Neural progenitor cell (in vitro differentiated cells): Measurements from ENCODE around the gene HEMK1.

Source experiments
- EZH2 ChIP-seq: fragments of 200-600 bp; sonication (generic); IDR thresholded peaks from 2 replicates; pipeline ENCODE4 v1.6.1; 2017; ENCODE audit warnings: antibody characterized with exemption, mild to moderate bottlenecking, moderate library complexity
- EZH2phosphoT487 ChIP-seq: fragments of 200-600 bp; sonication (generic); IDR thresholded peaks from 2 replicates; pipeline ENCODE4 v1.6.1; 2017; ENCODE audit warnings: antibody characterized with exemption
- TF ChIP-seq, protein P1 (sequence below): fragments of 200-600 bp; sonication (generic); IDR thresholded peaks from 2 replicates; pipeline ENCODE4 v1.5.1; 2017; ENCODE audit warnings: antibody characterized with exemption, mild to moderate bottlenecking

DNA sequence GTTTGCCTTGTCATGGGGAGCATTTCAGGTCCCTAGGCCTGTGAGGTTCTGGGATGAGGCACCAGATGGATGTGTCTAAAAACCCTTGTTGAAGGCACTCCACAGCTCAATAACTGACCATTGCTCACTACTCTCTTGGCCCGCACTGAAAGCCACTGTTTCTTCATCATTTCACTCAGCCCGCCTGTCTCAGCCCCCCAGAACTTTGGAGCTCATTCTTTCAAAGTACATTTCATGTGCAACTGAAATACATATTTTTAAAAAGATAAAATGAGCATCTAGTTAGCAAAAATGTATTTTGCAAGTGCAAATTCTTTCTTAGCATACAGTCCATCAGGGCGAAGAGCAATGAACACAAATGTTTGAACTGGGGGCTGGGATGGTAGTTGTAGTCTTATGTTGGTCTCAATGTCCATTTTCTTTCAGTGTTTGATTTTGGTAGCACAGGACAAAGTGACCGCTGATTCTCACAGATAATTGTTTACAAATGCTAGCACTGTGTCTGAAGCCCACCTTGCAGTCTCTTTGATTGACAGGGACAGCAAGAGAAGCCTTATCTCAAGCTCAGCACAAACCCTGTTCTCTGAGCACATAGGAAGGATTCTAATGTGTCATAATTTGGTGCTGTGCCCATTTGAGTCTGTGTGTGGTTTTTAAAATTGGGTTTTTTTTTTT is 19.6 kb downstream of the HEMK1 start:
- TF ChIP-seq EZH2 (no peak), EZH2phosphoT487 (no peak)
- TF ChIP-seq, protein P1, sequence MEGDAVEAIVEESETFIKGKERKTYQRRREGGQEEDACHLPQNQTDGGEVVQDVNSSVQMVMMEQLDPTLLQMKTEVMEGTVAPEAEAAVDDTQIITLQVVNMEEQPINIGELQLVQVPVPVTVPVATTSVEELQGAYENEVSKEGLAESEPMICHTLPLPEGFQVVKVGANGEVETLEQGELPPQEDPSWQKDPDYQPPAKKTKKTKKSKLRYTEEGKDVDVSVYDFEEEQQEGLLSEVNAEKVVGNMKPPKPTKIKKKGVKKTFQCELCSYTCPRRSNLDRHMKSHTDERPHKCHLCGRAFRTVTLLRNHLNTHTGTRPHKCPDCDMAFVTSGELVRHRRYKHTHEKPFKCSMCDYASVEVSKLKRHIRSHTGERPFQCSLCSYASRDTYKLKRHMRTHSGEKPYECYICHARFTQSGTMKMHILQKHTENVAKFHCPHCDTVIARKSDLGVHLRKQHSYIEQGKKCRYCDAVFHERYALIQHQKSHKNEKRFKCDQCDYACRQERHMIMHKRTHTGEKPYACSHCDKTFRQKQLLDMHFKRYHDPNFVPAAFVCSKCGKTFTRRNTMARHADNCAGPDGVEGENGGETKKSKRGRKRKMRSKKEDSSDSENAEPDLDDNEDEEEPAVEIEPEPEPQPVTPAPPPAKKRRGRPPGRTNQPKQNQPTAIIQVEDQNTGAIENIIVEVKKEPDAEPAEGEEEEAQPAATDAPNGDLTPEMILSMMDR = no peak
